HG02678 (cell line): Measurements from ENCODE around the gene MMAB.

Source experiments
- ATAC-seq: cut with Tn5 transposase; IDR thresholded peaks from one replicate; pipeline ENCODE4 v1.9.1; 2021; ENCODE audit warnings: mild to moderate bottlenecking, moderate library complexity; ENCODE audit not compliant: unreplicated experiment

Gene MMAB

GRCh38 chr12:109573029-109573913, at the start of gene MMAB, which contains the start of gene MVK:
TSS of gene MMAB (minus strand) at chr12:109573504. CDS start at chr12:109573480, 24 bp downstream.
TSS of gene MVK (plus strand) at chr12:109573794. CDS start at chr12:109574823, 1,029 bp downstream.
- ATAC-seq, result peak; percentile 94

- ATAC-seq, result no peak
These were observed 48.6 kb upstream of the MMAB start for GRCh38 chr12:109621901-109622364.

- no peak for ATAC-seq
These were observed 47.9 kb upstream of the MMAB start for GRCh38 chr12:109621211-109621694.

- no peak for ATAC-seq
These were observed 45.8 kb upstream of the MMAB start for GRCh38 chr12:109619002-109619604.

GRCh38 chr12:109618082-109618481, 44.8 kb upstream of the MMAB start:
- no peak for ATAC-seq

GRCh38 chr12:109617491-109617890, 44.2 kb upstream of the MMAB start:
- no peak for ATAC-seq

- ATAC-seq, result no peak
These were observed 42.4 kb upstream of the MMAB start for GRCh38 chr12:109615556-109616229.

GRCh38 chr12:109613649-109614455, 40.5 kb upstream of the MMAB start:
- ATAC-seq, result no peak

GRCh38 chr12:109612975-109613502, 39.7 kb upstream of the MMAB start:
- ATAC-seq, result no peak

GRCh38 chr12:109612003-109612402, 38.7 kb upstream of the MMAB start:
- no peak for ATAC-seq

GRCh38 chr12:109611223-109611622, 37.9 kb upstream of the MMAB start:
- ATAC-seq, result no peak

GRCh38 chr12:109610523-109610922, 37.2 kb upstream of the MMAB start:
- ATAC-seq, result no peak

- no peak for ATAC-seq
These were observed 36.0 kb upstream of the MMAB start for GRCh38 chr12:109609342-109609741.

- ATAC-seq, result no peak
These were observed 35.5 kb upstream of the MMAB start for GRCh38 chr12:109608793-109609192.

- ATAC-seq, result no peak
These were observed 35.0 kb upstream of the MMAB start for GRCh38 chr12:109608270-109608669.

- no peak for ATAC-seq
These were observed 34.3 kb upstream of the MMAB start for GRCh38 chr12:109607618-109608017.

GRCh38 chr12:109606320-109607028, 33.2 kb upstream of the MMAB start:
- ATAC-seq, result no peak

- no peak for ATAC-seq
These were observed 32.4 kb upstream of the MMAB start for GRCh38 chr12:109605599-109606228.

- ATAC-seq, result no peak
These were observed 31.7 kb upstream of the MMAB start for GRCh38 chr12:109605016-109605415.
